B cell (primary cell): ENCODE data around the gene CEP120. TPM values are rescaled to one million over a fixed set of nuclear protein-coding genes. Genes with fewer than 3 reads are reported as not detected.

Source experiments
- ATAC-seq: fragments of 200-7000 bp; cut with Tn5 transposase; one replicate; pipeline ENCODE4 v1.10.0; 2021; ENCODE audit warnings: low read depth, mild to moderate bottlenecking, moderate number of reproducible peaks, moderate library complexity
- CTCF ChIA-PET: fragments of 350-600 bp; sonication (Branson Sonifier 250); formaldehyde crosslinking; loops from one replicate; lab custom pipeline; 2021; ENCODE audit warnings: antibody characterized with exemption, inconsistent platforms; lab: Charles Lee
- POLR2A ChIA-PET: fragments of 350-600 bp; sonication (Branson Sonifier 250); formaldehyde crosslinking; loops from one replicate; lab custom pipeline; 2021; ENCODE audit warnings: antibody characterized with exemption; lab: Charles Lee
- DNase-seq: peaks from one replicate; pipeline ENCODE4 v3.0.0; 2013
- H2AFZ ChIP-seq: 2 replicates; pipeline ENCODE4 v1.6.1; 2012; ENCODE audit warnings: mild to moderate bottlenecking, low read depth, low read length; ENCODE audit not compliant: insufficient read depth, poor library complexity, severe bottlenecking
- H3K27ac ChIP-seq, 2 donors: 1 replicate in 1 of 2; 2 replicates in 1 of 2; pipeline ENCODE4 v1.5.1; 2012 to 2013; ENCODE audit warnings: low read length in 2 of 2, mild to moderate bottlenecking in 2 of 2, moderate library complexity in 1 of 2
- H3K27me3 ChIP-seq, 4 experiments: fragments of 200-600 bp in 1 of 4; sonication (generic) in 1 of 4; replicated peaks in 1 of 4; 1 replicate in 2 of 4; 2 replicates in 2 of 4; pipeline versions ENCODE4 v1.6.1 to v1.7.0; 2013 to 2016; ENCODE audit warnings: low read length in 3 of 4, mild to moderate bottlenecking in 2 of 4, mixed read lengths in 1 of 4, moderate library complexity in 1 of 4; ENCODE audit not compliant: insufficient read depth in 4 of 4, control insufficient read depth in 3 of 4; ENCODE audit errors: control extremely low read depth in 1 of 4
- H3K36me3 ChIP-seq, 2 experiments: replicated peaks in 1 of 2; 1 replicate in 1 of 2; 2 replicates in 1 of 2; pipeline versions ENCODE4 v1.6.1 to v1.7.1; 2013; ENCODE audit warnings: low read length in 1 of 2; ENCODE audit not compliant: insufficient read depth in 2 of 2, control insufficient read depth in 1 of 2; ENCODE audit errors: control extremely low read depth in 1 of 2, extremely low read depth in 1 of 2
- H3K4me1 ChIP-seq, 2 donors: fragments of 200-600 bp in 1 of 2; sonication (generic) in 1 of 2; 1 replicate in 1 of 2; 2 replicates in 1 of 2; pipeline versions ENCODE4 v1.5.1 to v1.6.1; 2013 to 2017; ENCODE audit warnings: low read length in 2 of 2; ENCODE audit not compliant: control insufficient read depth in 2 of 2, insufficient read depth in 2 of 2
- H3K4me2 ChIP-seq: replicated peaks from 2 replicates; pipeline ENCODE3; 2012; ENCODE audit warnings: mild to moderate bottlenecking, low read depth, low read length; ENCODE audit not compliant: poor library complexity, severe bottlenecking
- H3K4me3 ChIP-seq, 5 experiments: fragments of 200-600 bp in 1 of 5; sonication (generic) in 1 of 5; 1 replicate in 3 of 5; 2 replicates in 2 of 5; pipeline versions ENCODE4 v1.5.1 to v1.7.0; 2011 to 2016; ENCODE audit warnings: low read length in 4 of 5, mild to moderate bottlenecking in 4 of 5, low read depth in 2 of 5, control low read depth in 1 of 5, moderate library complexity in 1 of 5; ENCODE audit not compliant: insufficient read depth in 1 of 5; ENCODE audit errors: control extremely low read depth in 1 of 5, extremely low read depth in 1 of 5
- H3K79me2 ChIP-seq: fragments of 200-600 bp; sonication (generic); one replicate; pipeline ENCODE4 v1.6.0; 2016; ENCODE audit warnings: low read length; ENCODE audit not compliant: control insufficient read depth, insufficient read depth
- H3K9ac ChIP-seq: fragments of 200-600 bp; sonication (generic); 2 replicates; pipeline ENCODE4 v1.6.1; 2017; ENCODE audit warnings: mild to moderate bottlenecking, low read length, moderate library complexity
- H3K9me3 ChIP-seq, 3 donors: one replicate each; pipeline versions ENCODE4 v1.6.1 to v1.7.1; 2013; ENCODE audit warnings: low read length in 2 of 3; ENCODE audit not compliant: control insufficient read depth in 2 of 3, insufficient read depth in 1 of 3; ENCODE audit errors: control extremely low read depth in 1 of 3
- H4K20me1 ChIP-seq: 2 replicates; pipeline ENCODE4 v1.6.0; 2012; ENCODE audit warnings: mild to moderate bottlenecking, low read length; ENCODE audit not compliant: insufficient read depth, control insufficient read depth, poor library complexity, severe bottlenecking
- H3K27ac Mint-ChIP-seq: one replicate; pipeline ENCODE4 v1.8.0; 2021; ENCODE audit warnings: mixed read lengths
- H3K27me3 Mint-ChIP-seq: one replicate; pipeline ENCODE4 v1.8.0; 2021; ENCODE audit warnings: mixed read lengths
- H3K4me1 Mint-ChIP-seq: one replicate; pipeline ENCODE4 v1.8.0; 2021; ENCODE audit warnings: mixed read lengths
- H3K4me3 Mint-ChIP-seq: one replicate; pipeline ENCODE4 v1.8.0; 2021; ENCODE audit warnings: mixed read lengths
- H3K9me3 Mint-ChIP-seq: one replicate; pipeline ENCODE4 v1.8.0; 2022; ENCODE audit warnings: mixed read lengths; ENCODE audit not compliant: insufficient read depth
- EZH2 ChIP-seq: IDR thresholded peaks from 2 replicates; pipeline ENCODE4 v1.6.1; 2012; ENCODE audit warnings: borderline replicate concordance, low read depth, mild to moderate bottlenecking, moderate library complexity, low read length; ENCODE audit not compliant: insufficient read depth, poor library complexity, severe bottlenecking
- WGBS: methylation state at CpG from one replicate; pipeline ENCODE4 v1.1.5; 2013; ENCODE audit warnings: missing lambda C conversion rate; ENCODE audit not compliant: insufficient coverage; 5-methylcytosine and 5-hydroxymethylcytosine counted together
- intact Hi-C: fragments of 100-400 bp; cut with micrococcal nuclease; formaldehyde crosslinking; loops from one replicate; pipeline ENCODE4 v1.10.0; 2022
- polyA plus RNA-seq: library from polyadenylated mRNA; depleted of rRNA; stranded (reverse); fragments of >200 nt; gene quantifications from 2 replicates; pipeline ENCODE4 v1.2.3, GENCODE V29; 2012
- total RNA-seq, 2 donors: library from RNA; stranded (reverse); fragments of 120-200 nt in 1 of 2; gene quantifications; 1 replicate in 1 of 2; 2 replicates in 1 of 2; pipeline versions ENCODE4 v1.2.3 to v1.2.4, GENCODE V29; 2013 to 2022
- TF ChIP-seq, protein P1 (sequence below): fragments of 200-600 bp; IDR thresholded peaks from one replicate; pipeline ENCODE4 v1.8.0; 2022; ENCODE audit warnings: antibody characterized with exemption, mild to moderate bottlenecking

CEP120 gene
- total and polyA plus RNA-seq, 2 donors (not counting 1 experiment from before 2014, with no cell fraction given) = 15.7 to 89.7 TPM

DNA sequence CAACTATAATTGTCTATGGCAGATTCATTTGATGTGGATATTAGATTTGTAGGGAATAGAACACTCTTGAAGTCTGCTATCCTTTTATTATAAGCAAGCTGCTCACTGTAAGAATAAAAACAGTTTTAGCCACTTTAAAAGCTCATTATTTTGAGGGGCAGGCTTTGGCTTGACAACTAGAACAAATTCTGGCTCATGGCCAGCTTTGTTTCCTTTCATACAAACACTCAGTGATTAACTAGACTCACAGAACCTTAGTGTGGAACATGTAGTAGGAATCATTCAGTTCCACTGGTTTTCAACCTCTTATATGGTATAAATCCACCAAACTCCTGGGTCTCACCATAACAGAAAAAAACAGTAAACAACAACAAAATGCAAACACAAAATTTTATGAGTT, 27.4 kb upstream of the CEP120 start:
- H3K4me2 ChIP-seq = no peak overlapping the region
- H4K20me1 ChIP-seq = no peaks in the 10 kb centered on the region
- no peak for TF ChIP-seq EZH2
- TF ChIP-seq, protein P1, sequence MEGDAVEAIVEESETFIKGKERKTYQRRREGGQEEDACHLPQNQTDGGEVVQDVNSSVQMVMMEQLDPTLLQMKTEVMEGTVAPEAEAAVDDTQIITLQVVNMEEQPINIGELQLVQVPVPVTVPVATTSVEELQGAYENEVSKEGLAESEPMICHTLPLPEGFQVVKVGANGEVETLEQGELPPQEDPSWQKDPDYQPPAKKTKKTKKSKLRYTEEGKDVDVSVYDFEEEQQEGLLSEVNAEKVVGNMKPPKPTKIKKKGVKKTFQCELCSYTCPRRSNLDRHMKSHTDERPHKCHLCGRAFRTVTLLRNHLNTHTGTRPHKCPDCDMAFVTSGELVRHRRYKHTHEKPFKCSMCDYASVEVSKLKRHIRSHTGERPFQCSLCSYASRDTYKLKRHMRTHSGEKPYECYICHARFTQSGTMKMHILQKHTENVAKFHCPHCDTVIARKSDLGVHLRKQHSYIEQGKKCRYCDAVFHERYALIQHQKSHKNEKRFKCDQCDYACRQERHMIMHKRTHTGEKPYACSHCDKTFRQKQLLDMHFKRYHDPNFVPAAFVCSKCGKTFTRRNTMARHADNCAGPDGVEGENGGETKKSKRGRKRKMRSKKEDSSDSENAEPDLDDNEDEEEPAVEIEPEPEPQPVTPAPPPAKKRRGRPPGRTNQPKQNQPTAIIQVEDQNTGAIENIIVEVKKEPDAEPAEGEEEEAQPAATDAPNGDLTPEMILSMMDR = no peak
- intact Hi-C loops = no loop called here
- ChIA-PET CTCF (interaction anchor here (1.2 kb wide), 1 partner anchor 27 kb away, joined by 5 read pairs; the partner anchor contains the start of gene CEP120), POLR2A (no interaction called here)
- no peaks in the 10 kb centered on the region for H3K36me3 ChIP-seq
- no peak for ATAC-seq
- H3K79me2 ChIP-seq = no peaks in the 10 kb centered on the region
- H3K27me3 Mint-ChIP-seq = no peaks in the 10 kb centered on the region
- H3K27ac ChIP-seq = no peak overlapping the region
- peaks cover 19% of the 10 kb centered on the region for H3K4me1 Mint-ChIP-seq
- no peak overlapping the region for H3K27ac Mint-ChIP-seq
- no peak overlapping the region for H2AFZ ChIP-seq
- no peaks in the 10 kb centered on the region for H3K9me3 Mint-ChIP-seq
- H3K4me1 ChIP-seq = no peaks in the 10 kb centered on the region
- H3K9me3 ChIP-seq = no peaks in the 10 kb centered on the region
- no peak overlapping the region for H3K9ac ChIP-seq
- H3K4me3 Mint-ChIP-seq = no peak overlapping the region
- no peak overlapping the region for H3K4me3 ChIP-seq
- H3K27me3 ChIP-seq = no peaks in the 10 kb centered on the region
- no peak for DNase-seq

DNA sequence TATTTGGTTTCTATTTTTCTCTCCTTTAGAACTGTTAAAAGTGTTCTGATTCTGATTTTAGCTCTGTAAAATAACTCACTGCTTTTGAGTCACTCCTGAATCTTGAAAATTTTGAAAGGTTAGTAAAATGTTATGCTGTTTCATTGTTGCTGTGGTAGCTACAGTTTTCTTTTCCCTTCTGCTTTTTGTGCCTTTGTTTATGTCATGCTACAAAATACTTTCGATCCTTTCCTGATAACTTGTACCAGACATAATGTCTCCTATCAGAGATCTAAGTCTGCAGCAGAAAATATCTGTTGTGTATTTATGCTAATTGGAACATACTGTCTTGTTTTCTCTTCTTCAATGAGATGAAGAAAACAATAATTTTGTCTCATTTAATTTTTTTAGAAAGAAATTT, 26.9 kb upstream of the CEP120 start:
- Mint-ChIP-seq H3K4me3 (no peak overlapping the region), H3K27me3 (no peaks in the 10 kb centered on the region), H3K9me3 (no peaks in the 10 kb centered on the region), H3K4me1 (peaks cover 17% of the 10 kb centered on the region), H3K27ac (no peak overlapping the region)
- Histone ChIP-seq H3K4me1 (no peaks in the 10 kb centered on the region), H3K36me3 (no peaks in the 10 kb centered on the region), H3K27ac (no peak overlapping the region), H3K4me2 (no peak overlapping the region), H3K4me3 (no peak overlapping the region), H3K9me3 (no peaks in the 10 kb centered on the region), H2AFZ (no peak overlapping the region), H3K27me3 (no peaks in the 10 kb centered on the region), H3K9ac (no peak overlapping the region), H4K20me1 (no peaks in the 10 kb centered on the region), H3K79me2 (no peaks in the 10 kb centered on the region)
- intact Hi-C loops = no loop called here
- DNase-seq (no peak), ATAC-seq (no peak)
- ChIA-PET POLR2A (no interaction called here), CTCF (interaction anchor here (1.2 kb wide), 1 partner anchor 26 kb away, joined by 5 read pairs; the partner anchor contains the start of gene CEP120)
- WGBS = no CpG with 5 or more reads among the region's 1 CpG
- TF ChIP-seq, protein P1 = no peak
- no peak for TF ChIP-seq EZH2
